GM20431 (cell line): ENCODE data around the gene TMEM92.
"Not testable (repeated sequence)": the region's sequence is repeated elsewhere in the genome, so short reads cannot be mapped to it uniquely, and the experiment has no call there.

Experiments
- in situ Hi-C: fragments of 300-500 bp; cut with MseI, MboI; formaldehyde crosslinking; loops from one replicate; pipeline ENCODE4 v1.15.0; 2020; ENCODE audit warnings: low sequenced_read_pairs; ENCODE audit not compliant: unreplicated experiment

The TMEM92 gene

DNA sequence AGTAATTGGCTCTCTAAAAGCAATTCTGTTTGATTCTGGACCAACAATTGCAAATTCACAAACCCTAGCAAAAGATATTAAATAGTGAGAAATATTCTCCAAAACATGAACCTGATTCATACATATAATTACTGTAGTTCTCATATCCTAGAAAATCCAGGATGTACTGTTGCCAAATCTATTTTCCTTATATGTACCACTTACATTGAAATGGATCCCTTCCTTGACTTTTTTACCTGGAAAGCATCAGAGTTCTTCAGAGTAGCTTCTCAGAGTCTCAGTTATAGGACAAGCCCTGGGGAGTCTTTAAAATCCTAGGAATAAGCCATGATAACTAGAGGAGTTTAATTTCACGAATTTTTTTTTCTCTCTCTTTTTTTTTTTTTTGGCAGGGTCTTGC lies 16.7 kb downstream of the TMEM92 start:
- in situ Hi-C loops: loop anchor here (10.0 kb wide), 1 partner anchor 86 kb away; the partner anchor contains the start of gene COL1A1

DNA sequence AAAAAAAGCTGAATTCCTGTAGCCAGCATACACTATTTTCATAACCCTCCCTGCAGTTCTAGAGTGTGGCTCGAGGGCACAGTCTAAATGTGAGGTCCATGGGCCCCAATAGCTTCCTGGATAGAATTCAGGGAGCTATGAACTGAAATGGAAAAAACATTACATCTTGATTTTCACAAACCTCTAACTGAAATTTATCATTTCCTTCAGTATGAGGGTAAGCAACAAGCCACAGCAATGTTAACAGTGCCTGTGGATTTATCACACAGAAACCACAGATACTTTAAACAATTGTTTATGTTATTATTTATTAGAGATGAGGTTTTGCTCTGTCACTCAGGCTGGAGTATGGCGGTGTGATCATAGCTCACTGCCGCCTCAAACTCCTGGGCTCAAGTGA lies 18.2 kb downstream of the TMEM92 start:
- in situ Hi-C loops: loop anchor here (10.0 kb wide), 1 partner anchor 88 kb away; the partner anchor contains the start of gene COL1A1

- in situ Hi-C loops: loop anchor here (10.0 kb wide), 1 partner anchor 90 kb away; the partner anchor contains the start of gene COL1A1
These were observed 20.8 kb downstream of the TMEM92 start for GRCh38 chr17:50295021-50295420.

GRCh38 chr17:50297407-50297865 lies 23.2 kb downstream of the TMEM92 start:
- in situ Hi-C loops: loop anchor here (10.0 kb wide), 1 partner anchor 93 kb away; the partner anchor contains the start of gene COL1A1

DNA sequence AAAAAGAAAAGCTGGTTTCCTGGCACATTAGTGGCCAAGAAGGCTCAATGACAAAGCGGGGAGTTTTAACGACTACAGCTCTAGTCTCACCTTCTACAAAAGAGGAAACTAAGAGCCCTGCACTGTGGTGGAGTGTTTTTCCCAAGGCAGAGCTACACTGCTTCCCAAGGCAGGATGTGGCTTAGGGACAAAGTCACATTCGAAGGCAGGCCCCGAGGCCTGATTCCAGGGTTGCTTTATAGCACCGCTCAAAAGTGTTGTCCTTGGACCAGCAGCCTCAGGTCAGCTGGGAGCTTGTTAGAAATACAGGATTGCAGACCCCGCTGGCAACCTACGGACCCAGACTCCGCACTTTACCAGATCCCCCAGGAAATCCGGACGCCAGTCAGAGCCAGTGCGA lies 23.8 kb downstream of the TMEM92 start:
- in situ Hi-C loops: loop anchor here (10.0 kb wide), 1 partner anchor 93 kb away; the partner anchor contains the start of gene COL1A1

DNA sequence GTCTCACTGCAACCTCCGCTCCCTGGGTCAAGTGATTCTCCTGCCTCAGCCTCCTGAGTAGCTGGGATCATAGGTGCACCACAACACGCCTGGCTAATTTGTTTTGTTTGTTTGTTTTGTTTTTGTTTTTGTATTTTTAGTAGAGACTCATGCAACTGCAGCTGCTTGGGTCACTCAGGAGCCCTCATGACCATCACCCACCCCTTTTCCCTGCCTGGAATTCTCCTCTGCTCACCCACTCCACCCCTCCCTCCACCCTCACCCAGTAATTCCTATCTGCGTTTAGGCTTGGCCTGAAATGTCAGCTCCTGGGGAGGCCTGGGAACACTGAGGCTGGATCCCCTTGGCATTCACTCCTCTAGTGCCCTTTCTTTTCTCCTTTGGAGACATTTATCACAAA lies 25.5 kb downstream of the TMEM92 start:
- in situ Hi-C loops: loop anchor here (10.0 kb wide), 1 partner anchor 95 kb away; the partner anchor contains the start of gene COL1A1

- in situ Hi-C loops: not testable (repeated sequence)
These were observed 26.6 kb downstream of the TMEM92 start for GRCh38 chr17:50300824-50301223.

DNA sequence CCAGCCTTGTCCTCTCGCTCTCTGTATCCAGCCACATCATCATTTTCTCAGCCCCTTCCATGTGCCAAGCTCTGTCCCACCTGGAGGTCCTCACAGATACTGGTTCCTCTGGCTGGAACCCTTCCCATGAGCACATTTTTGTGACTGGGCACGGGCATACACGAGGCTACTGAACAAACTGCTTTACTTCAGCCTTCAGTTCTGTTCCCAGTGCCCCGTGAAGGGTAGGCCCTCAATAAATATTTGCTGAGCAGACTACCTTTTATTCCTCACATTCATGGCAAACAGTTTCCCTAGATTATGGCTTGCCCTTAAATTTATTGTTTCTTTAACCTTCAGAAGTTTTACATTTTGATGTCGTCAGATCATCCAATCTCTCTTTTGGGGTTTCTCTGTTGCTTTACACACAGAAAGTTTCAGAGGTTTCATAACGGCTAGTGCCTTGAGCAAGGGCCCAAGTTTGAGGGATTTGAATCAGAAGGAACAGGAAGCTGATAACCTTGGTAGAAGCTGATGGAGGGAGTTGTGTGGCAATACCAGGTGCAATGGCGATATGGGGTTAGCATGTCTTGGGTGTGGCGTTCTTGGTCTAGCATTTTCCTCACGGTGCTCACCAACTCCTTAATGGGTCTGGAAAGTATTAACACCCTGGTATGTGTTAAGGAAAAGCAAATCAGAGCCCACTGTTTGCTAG lies 27.8 kb downstream of the TMEM92 start:
- in situ Hi-C loops: no loop called here

DNA sequence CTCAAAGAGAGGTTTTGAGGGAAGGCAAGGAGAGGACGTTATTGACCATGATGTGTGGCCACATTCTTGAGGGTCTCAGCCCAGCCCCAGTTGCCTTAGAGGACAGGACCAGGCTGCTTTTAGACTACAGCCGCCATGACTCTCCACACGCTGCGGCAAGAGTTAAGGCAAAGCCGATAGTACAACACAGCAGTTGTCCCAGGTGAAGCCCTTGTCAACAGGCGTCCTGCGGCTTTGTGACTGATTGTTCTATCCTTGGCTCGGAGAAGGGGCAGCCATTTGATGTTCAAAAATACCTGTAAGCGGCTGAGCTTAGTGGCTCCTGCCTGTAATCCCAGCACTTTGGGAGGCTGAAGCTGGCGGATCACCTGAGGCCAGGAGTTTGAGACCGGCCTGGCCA lies 28.8 kb downstream of the TMEM92 start:
- in situ Hi-C loops: no loop called here

DNA sequence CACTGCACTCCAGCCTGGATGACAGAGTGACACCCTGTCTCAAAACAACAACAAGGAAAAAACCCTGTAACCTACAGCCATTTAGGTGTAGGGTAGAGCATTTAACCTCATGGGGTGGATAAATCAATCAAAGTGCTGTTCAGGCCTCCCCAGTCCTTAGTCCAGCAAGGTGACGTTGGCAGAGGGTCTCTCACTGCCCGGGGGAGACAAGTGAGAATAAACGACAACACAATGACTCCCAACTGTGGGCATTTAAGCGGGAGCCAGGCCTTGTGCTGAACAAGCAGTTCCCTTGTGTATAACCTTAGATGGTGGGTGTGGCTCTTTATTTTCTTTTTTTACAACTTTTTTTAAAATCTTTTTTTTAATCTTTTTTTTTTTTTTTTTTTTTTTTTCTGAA lies 29.3 kb downstream of the TMEM92 start:
- in situ Hi-C loops: no loop called here

- in situ Hi-C loops: no loop called here
These were observed 30.6 kb downstream of the TMEM92 start for GRCh38 chr17:50304781-50305404.

GRCh38 chr17:50307654-50308053 lies 33.4 kb downstream of the TMEM92 start:
- in situ Hi-C loops: no loop called here

DNA sequence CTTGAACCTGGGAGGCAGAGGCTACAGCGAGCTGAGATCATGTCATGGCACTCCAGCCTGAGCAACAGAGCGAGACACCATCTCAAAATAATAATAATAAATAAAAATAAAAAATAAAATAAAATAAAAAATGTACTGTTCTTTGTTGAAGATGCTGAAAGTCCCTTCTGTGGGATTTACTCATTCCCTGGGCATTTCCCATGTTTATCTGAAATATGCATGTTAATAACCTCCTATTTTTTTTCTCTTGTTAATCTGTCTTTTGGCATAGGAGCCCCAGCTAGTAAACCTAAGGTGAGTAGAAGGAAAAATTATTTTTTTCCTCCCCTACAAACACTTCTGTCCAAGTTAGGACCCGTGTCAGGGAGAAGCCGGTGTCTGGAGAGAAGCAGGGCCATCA lies 34.4 kb downstream of the TMEM92 start:
- in situ Hi-C loops: no loop called here

DNA sequence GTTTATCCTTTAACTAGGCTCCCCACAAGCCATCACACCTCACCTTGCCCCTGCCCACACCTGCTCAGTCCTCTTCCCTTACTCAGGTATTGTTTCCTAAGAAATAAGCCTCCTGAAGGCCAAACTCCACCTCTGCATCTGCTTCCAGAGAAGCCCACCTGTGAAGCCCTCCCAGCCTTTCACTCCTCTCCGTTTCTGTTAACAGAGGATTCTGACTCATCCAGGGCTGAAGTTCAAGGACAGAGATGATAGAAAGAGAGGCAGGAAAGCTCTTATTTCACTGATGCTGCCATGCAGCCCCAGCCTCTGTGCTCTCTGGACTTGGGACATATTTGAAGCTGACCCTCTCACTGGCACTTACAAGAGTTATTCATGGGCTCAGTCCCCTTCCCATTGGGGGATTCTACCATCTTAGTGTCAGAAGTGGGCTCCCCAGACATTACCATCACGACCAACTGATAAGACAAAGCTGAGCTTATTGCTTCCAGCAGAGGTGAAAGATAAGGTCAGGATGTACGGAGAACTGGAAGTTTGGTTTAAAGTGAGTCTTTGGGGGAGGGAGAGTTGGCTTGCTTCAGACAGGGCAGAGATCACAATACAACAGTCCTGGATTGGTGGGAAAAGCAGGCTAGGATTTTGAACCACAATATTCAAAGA lies 36.3 kb downstream of the TMEM92 start:
- in situ Hi-C loops: no loop called here

GRCh38 chr17:50311112-50311460 lies 36.8 kb downstream of the TMEM92 start:
- in situ Hi-C loops: no loop called here

DNA sequence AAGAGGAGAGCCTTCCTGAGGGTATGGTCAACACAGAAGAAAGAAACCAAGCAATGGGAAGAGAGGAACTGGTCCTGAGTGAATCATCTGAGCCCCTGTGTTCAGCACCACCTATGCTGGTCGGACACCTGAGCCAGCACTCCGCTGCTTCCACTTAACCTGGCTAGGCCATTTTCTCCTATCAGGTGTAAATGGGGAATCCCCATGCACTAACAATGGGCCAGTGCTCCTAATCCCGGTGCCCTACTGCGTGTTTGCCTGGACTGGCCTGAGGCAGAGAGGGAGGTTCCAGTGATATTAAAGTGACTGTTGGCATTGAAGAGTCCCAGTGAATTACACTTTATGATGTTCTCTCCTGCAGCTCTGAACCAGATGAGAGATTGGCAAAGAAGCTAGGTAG lies 37.2 kb downstream of the TMEM92 start:
- in situ Hi-C loops: no loop called here

DNA sequence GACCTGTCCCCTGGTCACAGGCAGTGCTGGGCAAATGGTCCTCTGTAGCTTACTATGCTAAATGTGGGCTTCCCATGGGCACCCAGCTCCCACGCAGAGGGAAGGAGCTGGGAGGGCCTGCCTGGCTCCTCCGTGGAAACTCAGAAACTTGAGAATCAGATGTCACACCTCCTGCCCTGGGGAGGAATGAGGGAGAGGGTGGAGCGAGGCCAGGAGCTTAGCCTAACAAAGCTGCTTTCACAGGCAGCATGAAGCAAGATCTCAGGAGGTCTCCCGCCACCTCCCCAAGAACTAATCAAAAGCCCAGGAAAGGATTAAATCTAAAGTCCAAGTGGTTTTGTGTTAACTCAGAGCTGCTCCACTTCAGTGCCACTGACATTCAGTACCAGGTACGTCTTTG lies 38.0 kb downstream of the TMEM92 start:
- in situ Hi-C loops: no loop called here

- in situ Hi-C loops: no loop called here
These were observed 40.3 kb downstream of the TMEM92 start for GRCh38 chr17:50314456-50315011.

GRCh38 chr17:50316016-50316587 lies 41.8 kb downstream of the TMEM92 start:
- in situ Hi-C loops: no loop called here

DNA sequence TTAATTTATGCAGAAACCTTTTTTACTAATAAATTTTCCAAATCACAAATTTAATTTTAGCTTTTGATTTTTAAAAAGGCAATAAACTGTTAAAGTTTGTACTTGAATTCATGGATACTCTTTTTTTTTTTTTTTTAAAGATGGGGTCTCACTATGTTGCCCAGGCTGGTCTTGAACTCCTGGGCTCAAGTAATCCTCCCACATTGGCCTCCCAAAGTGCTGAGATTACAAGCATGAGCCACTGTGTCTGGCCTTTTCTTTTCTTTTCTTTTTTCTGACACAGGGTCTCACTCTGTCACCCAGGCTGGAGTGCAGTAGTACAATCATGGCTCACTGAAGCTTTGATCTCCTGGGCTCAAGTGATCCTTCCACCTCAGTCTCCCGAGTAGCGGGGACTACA lies 42.4 kb downstream of the TMEM92 start:
- in situ Hi-C loops: not testable (repeated sequence)
